Activated T-cell treated with anti-CD3 and anti-CD28 coated beads for 1 hour (primary cell): Measurements from ENCODE around the gene MDP1.

Experiments used
- DNase-seq: peaks from one replicate; pipeline ENCODE4 v3.0.0-alpha.2; 2020; ENCODE audit warnings: low read depth

MDP1 gene

GRCh38 chr14:24197056-24197450 is 18.8 kb downstream of the MDP1 start:
- no peak for DNase-seq

GRCh38 chr14:24196071-24197055 is 19.5 kb downstream of the MDP1 start:
- DNase-seq, result no peak

- peak; percentile 80 for DNase-seq
Measured at GRCh38 chr14:24195186-24196070, 20.4 kb downstream of the MDP1 start, which contains the start of gene TM9SF1. TM9SF1 (minus strand) TSS chr14:24195441; CDS start chr14:24195019, 422 bp downstream.

- DNase-seq, result no peak
Measured at GRCh38 chr14:24194873-24195185, 21.0 kb downstream of the MDP1 start.

GRCh38 chr14:24194186-24194872 is 21.5 kb downstream of the MDP1 start:
- no peak for DNase-seq

- no peak for DNase-seq
Measured at GRCh38 chr14:24192933-24193332, 22.9 kb downstream of the MDP1 start.

GRCh38 chr14:24190416-24190815 is 25.4 kb downstream of the MDP1 start:
- no peak for DNase-seq

- no peak for DNase-seq
Measured at GRCh38 chr14:24189460-24189859, 26.4 kb downstream of the MDP1 start.

- DNase-seq, result no peak
Measured at GRCh38 chr14:24189059-24189375, 26.8 kb downstream of the MDP1 start.

- DNase-seq, result peak; percentile 90
Measured at GRCh38 chr14:24188251-24189058, 27.4 kb downstream of the MDP1 start, which contains the start of gene IPO4. IPO4 (minus strand) TSS chr14:24188816; CDS start chr14:24188787, 29 bp downstream.

- DNase-seq, result no peak
Measured at GRCh38 chr14:24187539-24187915, 28.3 kb downstream of the MDP1 start.

GRCh38 chr14:24186831-24187538 is 28.9 kb downstream of the MDP1 start:
- DNase-seq, result no peak

GRCh38 chr14:24185741-24186140 is 30.1 kb downstream of the MDP1 start:
- no peak for DNase-seq

- DNase-seq, result no peak
Measured at GRCh38 chr14:24185026-24185425, 30.8 kb downstream of the MDP1 start.

- no peak for DNase-seq
Measured at GRCh38 chr14:24184104-24184970, 31.5 kb downstream of the MDP1 start.

GRCh38 chr14:24183014-24183481 is 32.8 kb downstream of the MDP1 start:
- no peak for DNase-seq

GRCh38 chr14:24182110-24182882 is 33.6 kb downstream of the MDP1 start:
- no peak for DNase-seq

GRCh38 chr14:24181371-24182077 is 34.3 kb downstream of the MDP1 start:
- no peak for DNase-seq
